NCI-H2171 treated with DMSO at 0.1 percent for 48 hours (cell line): ENCODE measurements around the gene PARD3B.

Source experiments
- DNase-seq: peaks from one replicate; lab custom pipeline; 2025; lab: John Stamatoyannopoulos, UW

PARD3B gene

GRCh38 chr2:205654878-205655605 lies 1109.8 kb downstream of the PARD3B start:
- no peak for DNase-seq

GRCh38 chr2:205655779-205656456 lies 1110.6 kb downstream of the PARD3B start:
- no peak for DNase-seq

GRCh38 chr2:205656461-205656860 lies 1111.2 kb downstream of the PARD3B start:
- DNase-seq = peak; percentile 24

GRCh38 chr2:205656941-205657340 lies 1111.7 kb downstream of the PARD3B start:
- DNase-seq = no peak

- DNase-seq = no peak
Measured at GRCh38 chr2:205657579-205657978, 1112.3 kb downstream of the PARD3B start.

- no peak for DNase-seq
Measured at GRCh38 chr2:205658068-205658467, 1112.8 kb downstream of the PARD3B start.

GRCh38 chr2:205658572-205658971 lies 1113.3 kb downstream of the PARD3B start:
- no peak for DNase-seq

- peak; percentile 68 for DNase-seq
Measured at GRCh38 chr2:205659922-205660321, 1114.6 kb downstream of the PARD3B start.

- DNase-seq = peak; percentile 46
Measured at GRCh38 chr2:205660521-205661124, 1115.3 kb downstream of the PARD3B start.

GRCh38 chr2:205661281-205661680 lies 1116.0 kb downstream of the PARD3B start:
- DNase-seq = no peak

- DNase-seq = no peak
Measured at GRCh38 chr2:205662206-205662965, 1117.1 kb downstream of the PARD3B start.

- no peak for DNase-seq
Measured at GRCh38 chr2:205665791-205666190, 1120.5 kb downstream of the PARD3B start.
